OCI-LY1 (cell line): ENCODE results near the gene CALHM2.

ENCODE experiments used
- H2AFZ ChIP-seq: fragments of 200-600 bp; sonication (generic), shearing (Covaris generic); 2 replicates; pipeline ENCODE4 v1.6.0; 2014; ENCODE audit warnings: antibody characterized with exemption, mild to moderate bottlenecking, low read length
- H3F3A ChIP-seq: fragments of 200-600 bp; sonication (generic), shearing (Covaris generic); 2 replicates; pipeline ENCODE4 v1.6.0; 2014; ENCODE audit warnings: mild to moderate bottlenecking, antibody characterized with exemption, low read length, moderate library complexity; ENCODE audit not compliant: insufficient read depth
- H3K27ac ChIP-seq: fragments of 200-600 bp; sonication (generic); 2 replicates; pipeline ENCODE4 v1.5.1; 2014; ENCODE audit warnings: low read length, mixed run types, mild to moderate bottlenecking, low read depth; ENCODE audit not compliant: poor library complexity, severe bottlenecking
- H3K27me3 ChIP-seq: fragments of 200-600 bp; sonication (generic); 2 replicates; pipeline ENCODE4 v1.6.0; 2014; ENCODE audit warnings: antibody characterized with exemption, mild to moderate bottlenecking, low read length, moderate library complexity; ENCODE audit not compliant: insufficient read depth
- H3K36me3 ChIP-seq: fragments of 200-600 bp; sonication (generic); 2 replicates; pipeline ENCODE4 v1.6.1; 2014; ENCODE audit warnings: mild to moderate bottlenecking, antibody characterized with exemption, low read length, moderate library complexity, mixed read lengths; ENCODE audit not compliant: insufficient read depth
- H3K4me1 ChIP-seq: fragments of 200-600 bp; sonication (generic); 2 replicates; pipeline ENCODE4 v1.5.1; 2014; ENCODE audit warnings: mild to moderate bottlenecking, low read length, moderate library complexity; ENCODE audit not compliant: insufficient read depth, severe bottlenecking
- H3K4me2 ChIP-seq: fragments of 200-600 bp; sonication (generic), shearing (Covaris generic); 2 replicates; pipeline ENCODE4 v1.6.1; 2014; ENCODE audit warnings: low read length
- H3K4me3 ChIP-seq: fragments of 200-600 bp; sonication (generic); 2 replicates; pipeline ENCODE4 v1.5.1; 2014; ENCODE audit warnings: low read length, low read depth, mild to moderate bottlenecking, mixed read lengths; ENCODE audit not compliant: poor library complexity, severe bottlenecking
- H3K79me2 ChIP-seq: fragments of 200-600 bp; shearing (Covaris generic); 2 replicates; pipeline ENCODE4 v1.6.1; 2016; ENCODE audit warnings: mixed run types, low read length, mixed read lengths; ENCODE audit not compliant: insufficient read depth
- H3K9ac ChIP-seq: fragments of 200-600 bp; sonication (generic), shearing (Covaris generic); 2 replicates; pipeline ENCODE4 v1.6.1; 2014; ENCODE audit warnings: mild to moderate bottlenecking, low read length, mixed read lengths
- H3K9me2 ChIP-seq: fragments of 200-600 bp; sonication (generic), shearing (Covaris generic); 2 replicates; pipeline ENCODE4 v1.6.1; 2014; ENCODE audit warnings: low read depth, mild to moderate bottlenecking, low read length, mixed read lengths
- H3K9me3 ChIP-seq: fragments of 200-600 bp; shearing (Covaris generic); 2 replicates; pipeline ENCODE4 v1.6.1; 2014; ENCODE audit warnings: low read length, mixed read lengths
- H4K20me1 ChIP-seq: fragments of 200-600 bp; sonication (generic), shearing (Covaris generic); 2 replicates; pipeline ENCODE4 v1.6.0; 2016; ENCODE audit warnings: mild to moderate bottlenecking, low read length; ENCODE audit not compliant: insufficient read depth
- CTCF ChIP-seq: fragments of 200-600 bp; sonication (generic), shearing (Covaris generic); IDR thresholded peaks from 2 replicates; pipeline ENCODE4 v1.5.1; 2017; ENCODE audit warnings: mild to moderate bottlenecking, antibody characterized with exemption, low read length, moderate library complexity, mixed read lengths
- EZH2 ChIP-seq: fragments of 200-600 bp; sonication (generic), shearing (Covaris generic); IDR thresholded peaks from 2 replicates; pipeline ENCODE4 v1.8.0; 2017; ENCODE audit warnings: borderline replicate concordance, mixed run types, mild to moderate bottlenecking, antibody characterized with exemption, low read length, moderate library complexity, mixed read lengths

Gene CALHM2

GRCh38 chr10:103459615-103460014 lies 7.4 kb upstream of the CALHM2 start:
- no peaks in the 10 kb centered on the region for H3F3A ChIP-seq
- H3K4me1 ChIP-seq = no peaks in the 10 kb centered on the region
- no peaks in the 10 kb centered on the region for H3K79me2 ChIP-seq
- TF ChIP-seq CTCF (no peak), EZH2 (no peak)
- H3K9ac ChIP-seq = no peak overlapping the region
- no peaks in the 10 kb centered on the region for H4K20me1 ChIP-seq
- no peaks in the 10 kb centered on the region for H3K9me3 ChIP-seq
- H3K36me3 ChIP-seq = no peaks in the 10 kb centered on the region
- H3K9me2 ChIP-seq = no peaks in the 10 kb centered on the region
- H3K27ac ChIP-seq = no peak overlapping the region
- no peaks in the 10 kb centered on the region for H3K27me3 ChIP-seq
- H3K4me3 ChIP-seq = no peak overlapping the region
- no peak overlapping the region for H2AFZ ChIP-seq
- no peak overlapping the region for H3K4me2 ChIP-seq

DNA sequence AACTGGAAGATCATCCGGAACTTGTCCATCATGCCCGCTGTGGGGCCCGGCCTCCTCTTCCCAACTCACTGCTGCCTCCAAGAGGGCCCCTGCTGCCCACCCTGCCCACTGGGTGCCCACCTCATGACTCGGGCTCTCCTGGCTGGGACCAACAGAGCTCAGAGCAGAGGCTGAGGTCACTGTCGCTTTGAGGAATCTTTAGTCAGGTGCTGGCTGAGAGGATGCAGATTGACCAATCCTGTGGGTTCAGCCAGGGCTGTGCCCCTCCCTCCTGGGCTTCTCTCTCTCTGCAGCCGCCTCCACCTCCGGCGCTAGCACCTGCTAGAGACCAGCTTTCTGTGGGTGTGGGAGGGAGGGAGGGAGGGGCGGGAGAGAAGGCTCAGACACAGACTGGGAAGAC lies 6.5 kb upstream of the CALHM2 start, which contains the start of gene CALHM1:
Gene CALHM1 (minus strand): TSS at position 181 of the 400 bp plus-strand sequence. CDS start 149 bp downstream, at position 32.
- H3K4me3 ChIP-seq = no peak within 1 kb of the TSS
- H3F3A ChIP-seq = no peaks in the 10 kb centered on the region; the same call in 1 of the 2 replicates
- no peaks in the 10 kb centered on the region for H3K9me2 ChIP-seq
- no peak for TF ChIP-seq CTCF
- no peak for TF ChIP-seq EZH2
- no peaks in the 10 kb centered on the region for H4K20me1 ChIP-seq
- H3K4me2 ChIP-seq = no peak within 1 kb of the TSS
- H3K4me1 ChIP-seq = no peaks in the 10 kb centered on the region
- no peaks in the 10 kb centered on the region for H3K9me3 ChIP-seq
- H3K36me3 ChIP-seq = no peaks in the 10 kb centered on the region
- H3K27ac ChIP-seq = no peak within 1 kb of the TSS
- no peak within 1 kb of the TSS for H2AFZ ChIP-seq
- no peaks in the 10 kb centered on the region for H3K27me3 ChIP-seq
- H3K9ac ChIP-seq = no peak within 1 kb of the TSS
- H3K79me2 ChIP-seq = no peaks in the 10 kb centered on the region

DNA sequence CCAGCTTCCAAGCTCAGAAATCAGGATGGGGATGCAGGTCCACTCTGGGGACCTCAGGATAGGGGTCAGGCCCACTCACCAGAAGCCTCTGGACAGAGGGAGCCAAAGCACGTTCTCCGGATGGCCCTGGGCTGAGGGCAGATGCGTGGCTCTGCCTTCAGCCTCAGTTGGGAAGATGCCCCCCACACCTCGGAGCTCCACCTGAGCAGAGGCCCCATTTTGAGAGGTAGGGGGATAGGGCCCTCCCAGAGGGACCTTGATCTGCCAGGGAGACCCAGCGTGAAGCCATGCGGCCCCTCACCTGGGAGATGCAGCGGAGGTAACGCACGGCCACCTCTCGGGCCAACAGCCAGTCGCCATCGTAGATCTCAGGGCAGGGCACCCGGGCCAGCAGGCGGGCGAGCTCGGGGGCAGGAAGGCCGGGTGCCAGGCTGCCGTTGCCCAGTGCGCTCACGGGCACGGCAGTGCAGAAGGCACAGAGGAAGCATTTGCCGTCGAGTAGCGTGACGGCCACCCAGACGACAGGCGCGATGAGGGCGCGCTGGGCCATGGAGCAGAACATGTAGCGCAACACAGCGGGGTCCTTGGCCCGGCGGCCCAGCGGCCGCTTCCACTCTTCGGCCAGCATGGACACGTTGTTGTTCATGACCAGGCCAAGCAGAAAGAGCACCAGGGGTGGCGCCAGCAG lies 5.9 kb upstream of the CALHM2 start:
- no peaks in the 10 kb centered on the region for H3K9me2 ChIP-seq
- no peak overlapping the region for H3K27ac ChIP-seq
- H3K36me3 ChIP-seq = no peaks in the 10 kb centered on the region
- TF ChIP-seq EZH2 (no peak), CTCF (no peak)
- no peak overlapping the region for H3K4me3 ChIP-seq
- H4K20me1 ChIP-seq = no peaks in the 10 kb centered on the region
- no peak overlapping the region for H2AFZ ChIP-seq
- no peak overlapping the region for H3K9ac ChIP-seq
- H3F3A ChIP-seq = no peaks in the 10 kb centered on the region; the same call in 1 of the 2 replicates
- H3K4me1 ChIP-seq = no peaks in the 10 kb centered on the region
- H3K79me2 ChIP-seq = no peaks in the 10 kb centered on the region
- no peaks in the 10 kb centered on the region for H3K9me3 ChIP-seq
- no peaks in the 10 kb centered on the region for H3K27me3 ChIP-seq
- H3K4me2 ChIP-seq = no peak overlapping the region
